Chondrocyte (in vitro differentiated cells): ENCODE results near the gene C18orf54. TPM values are rescaled to one million over a fixed set of nuclear protein-coding genes. Genes with fewer than 3 reads are reported as not detected.

Source experiments
- DNase-seq: peaks from one replicate; pipeline ENCODE4 v3.0.0; 2021; ENCODE audit warnings: mixed read lengths, low spot score
- H3K27ac Mint-ChIP-seq: one replicate; pipeline ENCODE4 v1.8.0; 2021; ENCODE audit warnings: mild to moderate bottlenecking, moderate library complexity, mixed read lengths; ENCODE audit not compliant: unreplicated experiment
- H3K27me3 Mint-ChIP-seq: 2 replicates; pipeline ENCODE4 v1.8.0; 2021; ENCODE audit warnings: low read depth, mixed read lengths
- H3K36me3 Mint-ChIP-seq: 2 replicates; pipeline ENCODE4 v1.8.0; 2021; ENCODE audit warnings: low read depth, mixed read lengths
- H3K4me1 Mint-ChIP-seq: 2 replicates; pipeline ENCODE4 v1.8.0; 2021; ENCODE audit warnings: low read depth, mild to moderate bottlenecking, mixed read lengths
- H3K4me3 Mint-ChIP-seq: one replicate; pipeline ENCODE4 v1.8.0; 2021; ENCODE audit warnings: mild to moderate bottlenecking, moderate library complexity, mixed read lengths; ENCODE audit not compliant: unreplicated experiment
- H3K9me3 Mint-ChIP-seq: 2 replicates; pipeline ENCODE4 v1.8.0; 2021; ENCODE audit warnings: low read depth, mixed read lengths
- total RNA-seq: library from RNA; stranded (reverse); gene quantifications from 3 replicates; pipeline ENCODE4 v1.2.1, GENCODE V29; 2021
- TF ChIP-seq, protein P1 (sequence below): fragments of 200-600 bp; sonication (generic); IDR thresholded peaks from 2 replicates; pipeline ENCODE4 v1.5.0; 2021; ENCODE audit warnings: antibody characterized with exemption, mild to moderate bottlenecking, moderate library complexity

The C18orf54 gene
- total RNA-seq, 1 donor from 2014 or later, result 4.3 TPM

DNA sequence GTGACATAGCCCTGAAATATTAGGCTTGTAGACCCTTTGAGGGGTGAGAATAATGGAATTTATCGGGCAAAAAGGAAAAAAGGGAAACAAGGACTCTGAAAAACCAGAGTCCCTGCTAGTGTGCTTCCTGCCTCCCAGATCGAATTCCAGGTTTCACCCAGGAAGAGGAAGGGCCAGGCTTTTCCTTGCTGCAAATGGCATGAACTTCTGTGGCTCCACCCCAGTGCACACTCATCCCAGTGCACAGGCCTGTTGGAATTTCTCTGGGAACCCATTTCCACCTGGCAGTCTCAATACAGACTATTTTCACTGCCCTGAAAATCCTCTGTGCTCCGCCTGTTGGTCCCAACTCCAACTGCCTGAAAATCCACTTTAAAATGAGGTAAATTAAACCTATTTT, 29.9 kb downstream of the C18orf54 start:
- Mint-ChIP-seq H3K9me3 (no peaks in the 10 kb centered on the region), H3K27ac (peak overlapping the region; percentile 84), H3K4me3 (no peak overlapping the region), H3K36me3 (no peaks in the 10 kb centered on the region), H3K4me1 (peaks cover 24% of the 10 kb centered on the region), H3K27me3 (no peaks in the 10 kb centered on the region)
- TF ChIP-seq, protein P1, sequence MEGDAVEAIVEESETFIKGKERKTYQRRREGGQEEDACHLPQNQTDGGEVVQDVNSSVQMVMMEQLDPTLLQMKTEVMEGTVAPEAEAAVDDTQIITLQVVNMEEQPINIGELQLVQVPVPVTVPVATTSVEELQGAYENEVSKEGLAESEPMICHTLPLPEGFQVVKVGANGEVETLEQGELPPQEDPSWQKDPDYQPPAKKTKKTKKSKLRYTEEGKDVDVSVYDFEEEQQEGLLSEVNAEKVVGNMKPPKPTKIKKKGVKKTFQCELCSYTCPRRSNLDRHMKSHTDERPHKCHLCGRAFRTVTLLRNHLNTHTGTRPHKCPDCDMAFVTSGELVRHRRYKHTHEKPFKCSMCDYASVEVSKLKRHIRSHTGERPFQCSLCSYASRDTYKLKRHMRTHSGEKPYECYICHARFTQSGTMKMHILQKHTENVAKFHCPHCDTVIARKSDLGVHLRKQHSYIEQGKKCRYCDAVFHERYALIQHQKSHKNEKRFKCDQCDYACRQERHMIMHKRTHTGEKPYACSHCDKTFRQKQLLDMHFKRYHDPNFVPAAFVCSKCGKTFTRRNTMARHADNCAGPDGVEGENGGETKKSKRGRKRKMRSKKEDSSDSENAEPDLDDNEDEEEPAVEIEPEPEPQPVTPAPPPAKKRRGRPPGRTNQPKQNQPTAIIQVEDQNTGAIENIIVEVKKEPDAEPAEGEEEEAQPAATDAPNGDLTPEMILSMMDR, result no peak
- no peak for DNase-seq

DNA sequence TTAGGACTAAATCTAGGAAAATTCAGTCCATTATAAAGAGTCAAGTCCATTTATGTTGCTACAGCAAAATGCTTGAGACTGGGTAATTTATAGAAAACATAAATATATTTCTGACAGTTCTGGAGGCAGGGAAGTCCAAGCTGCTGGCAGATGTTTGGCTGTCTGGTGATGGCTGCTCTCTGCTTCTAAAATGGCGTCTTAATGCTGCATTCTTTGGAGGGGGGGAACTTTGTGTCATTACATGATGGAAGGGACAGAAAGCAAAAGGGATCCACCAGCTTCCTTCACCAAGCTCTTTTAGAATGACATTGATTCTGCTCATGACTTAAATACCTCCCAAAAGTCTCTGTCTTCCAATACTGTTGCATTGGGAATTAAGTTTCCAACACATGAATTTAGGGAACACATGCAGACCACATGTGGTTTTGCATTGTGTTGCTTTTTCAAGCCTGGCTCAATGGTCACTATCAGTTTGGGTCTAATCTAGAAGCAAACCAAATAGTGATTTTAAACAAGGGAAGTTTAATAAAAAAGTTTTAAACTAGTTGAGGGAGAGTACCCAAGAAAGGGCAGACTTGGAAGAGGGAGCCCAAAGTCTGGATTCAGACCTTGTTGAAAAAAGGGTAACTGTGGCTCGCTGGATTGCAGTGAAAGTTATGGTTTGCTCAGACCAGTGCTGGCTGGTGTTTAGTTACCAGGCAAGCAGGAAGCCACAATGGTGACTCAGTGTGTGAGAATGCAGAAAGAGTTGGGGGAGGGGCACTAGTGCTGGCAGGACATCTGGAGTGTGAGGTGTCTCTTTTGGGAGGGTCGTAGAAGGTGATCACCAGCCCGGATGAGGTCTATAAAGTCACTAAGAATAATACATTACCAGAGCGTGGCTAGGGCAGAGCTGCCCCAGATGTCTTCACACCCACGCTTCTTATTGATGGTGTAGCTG, 30.8 kb downstream of the C18orf54 start:
- peak overlapping the region; percentile 84 for H3K27ac Mint-ChIP-seq
- peaks cover 24% of the 10 kb centered on the region for H3K4me1 Mint-ChIP-seq

DNA sequence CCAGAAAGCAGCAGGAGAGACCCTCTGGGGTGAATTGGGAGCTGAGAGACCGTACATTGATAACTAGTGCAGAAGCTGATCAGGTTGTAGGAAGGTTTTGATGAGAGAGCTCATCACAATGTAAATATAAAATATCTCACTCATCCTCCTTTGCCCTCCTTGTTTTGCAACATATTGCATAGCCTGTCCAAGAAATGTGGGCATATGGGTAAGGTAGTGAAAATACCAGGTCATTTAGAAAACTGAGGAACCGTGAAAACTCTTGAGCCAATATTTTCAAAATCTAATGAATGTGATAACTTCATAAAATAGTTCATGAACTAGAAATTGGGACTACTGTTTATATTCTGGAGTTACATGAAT, 31.4 kb downstream of the C18orf54 start:
- Mint-ChIP-seq H3K27me3 (no peaks in the 10 kb centered on the region), H3K4me1 (peaks cover 24% of the 10 kb centered on the region), H3K4me3 (no peak overlapping the region), H3K36me3 (no peaks in the 10 kb centered on the region), H3K27ac (peak overlapping the region; percentile 84), H3K9me3 (no peaks in the 10 kb centered on the region)
- DNase-seq, result no peak
- TF ChIP-seq, protein P1, result no peak

More for the DNA sequence above, 30.8 kb downstream of the C18orf54 start:
- no peak for DNase-seq
- no peak overlapping the region for H3K4me3 Mint-ChIP-seq
- no peaks in the 10 kb centered on the region for H3K27me3 Mint-ChIP-seq
- TF ChIP-seq, protein P1, result no peak
- H3K9me3 Mint-ChIP-seq, result no peaks in the 10 kb centered on the region
- H3K36me3 Mint-ChIP-seq, result no peaks in the 10 kb centered on the region

DNA sequence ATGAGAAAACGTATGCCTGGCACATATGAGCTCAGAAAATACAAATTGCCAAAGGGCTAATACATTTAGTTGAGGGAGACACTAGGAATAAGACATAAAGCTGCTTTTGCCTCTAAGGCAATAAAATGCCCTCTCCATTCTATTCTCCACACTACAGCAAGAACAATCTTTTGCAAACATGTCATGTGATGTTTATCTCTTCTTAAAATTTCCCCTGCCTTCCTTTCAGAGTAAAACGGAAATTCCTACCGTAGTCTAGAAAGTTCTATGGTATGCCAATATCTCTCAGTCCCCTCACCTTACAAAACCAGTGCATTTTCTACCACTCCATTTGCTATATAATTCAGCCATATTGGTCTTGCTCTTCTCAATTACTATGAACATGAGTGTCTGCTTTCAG, 33.1 kb downstream of the C18orf54 start:
- H3K36me3 Mint-ChIP-seq, result no peaks in the 10 kb centered on the region
- H3K4me3 Mint-ChIP-seq, result no peak overlapping the region
- H3K27me3 Mint-ChIP-seq, result no peaks in the 10 kb centered on the region
- DNase-seq, result no peak
- H3K27ac Mint-ChIP-seq, result no peak overlapping the region
- peaks cover 24% of the 10 kb centered on the region for H3K4me1 Mint-ChIP-seq
- TF ChIP-seq, protein P1, result no peak
- no peaks in the 10 kb centered on the region for H3K9me3 Mint-ChIP-seq

DNA sequence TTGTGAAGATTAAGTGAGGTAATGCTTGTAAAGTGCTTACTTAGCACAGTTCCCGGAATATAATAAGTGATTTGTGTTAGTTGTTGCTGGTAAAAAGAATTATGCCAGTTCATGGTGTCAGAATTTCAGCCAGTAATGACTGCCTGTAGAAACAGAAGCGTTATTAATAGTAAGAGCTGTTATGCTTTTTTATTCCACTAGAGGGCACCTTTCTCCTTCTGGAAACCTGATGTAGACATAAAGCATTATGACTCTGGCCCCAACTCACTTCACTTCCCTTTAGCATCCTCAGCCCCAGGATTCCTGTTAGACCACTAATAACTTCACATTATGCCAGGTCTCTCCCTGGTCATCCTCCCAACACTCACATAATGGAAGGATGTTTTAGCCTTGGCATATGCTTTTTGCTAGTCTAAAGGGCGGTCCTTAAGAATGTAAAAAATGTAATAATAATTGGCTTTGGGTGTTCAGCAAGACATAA, 34.9 kb downstream of the C18orf54 start:
- Mint-ChIP-seq H3K4me1 (peaks cover 24% of the 10 kb centered on the region), H3K4me3 (no peak overlapping the region), H3K27ac (no peak overlapping the region), H3K9me3 (no peaks in the 10 kb centered on the region), H3K36me3 (no peaks in the 10 kb centered on the region), H3K27me3 (no peaks in the 10 kb centered on the region)
- TF ChIP-seq, protein P1, result peak; percentile 84
- no peak for DNase-seq
